ENCODE results near the gene C12orf57.

Gene C12orf57

GRCh38 chr12:6954316-6955107 lies 10.7 kb downstream of the C12orf57 start:
- no peak for DNase-seq

- no peak for DNase-seq
These were observed 11.5 kb downstream of the C12orf57 start for GRCh38 chr12:6955108-6956020.

- no peak for DNase-seq
These were observed 12.4 kb downstream of the C12orf57 start for GRCh38 chr12:6956021-6956727.

GRCh38 chr12:6957151-6957701 lies 13.4 kb downstream of the C12orf57 start:
- no peak for DNase-seq

- no peak for DNase-seq
These were observed 14.2 kb downstream of the C12orf57 start for GRCh38 chr12:6957741-6958608.

GRCh38 chr12:6958609-6959057 lies 14.8 kb downstream of the C12orf57 start:
- DNase-seq = no peak

- DNase-seq = no peak
These were observed 15.4 kb downstream of the C12orf57 start for GRCh38 chr12:6959058-6959804.

GRCh38 chr12:6959805-6960592 lies 16.2 kb downstream of the C12orf57 start:
- DNase-seq = no peak

GRCh38 chr12:6960593-6961277 lies 16.9 kb downstream of the C12orf57 start:
- DNase-seq = peak; percentile 42

- DNase-seq = peak; percentile 28
These were observed 17.5 kb downstream of the C12orf57 start for GRCh38 chr12:6961278-6961694.

- DNase-seq = peak; percentile 89
These were observed 18.0 kb downstream of the C12orf57 start for GRCh38 chr12:6961695-6962284.

- no peak for DNase-seq
These were observed 18.6 kb downstream of the C12orf57 start for GRCh38 chr12:6962285-6963015.

GRCh38 chr12:6963016-6963731 lies 19.4 kb downstream of the C12orf57 start:
- DNase-seq = no peak

GRCh38 chr12:6963791-6964413 lies 20.1 kb downstream of the C12orf57 start:
- no peak for DNase-seq

- DNase-seq = no peak
These were observed 20.8 kb downstream of the C12orf57 start for GRCh38 chr12:6964605-6965025.

GRCh38 chr12:6965026-6965661 lies 21.3 kb downstream of the C12orf57 start:
- peak; percentile 78 for DNase-seq

- DNase-seq = no peak
These were observed 21.9 kb downstream of the C12orf57 start for GRCh38 chr12:6965714-6966113.
